ENCODE measurements around the gene TRIP6. TPM values are rescaled to one million over a fixed set of nuclear protein-coding genes. Genes with fewer than 3 reads are reported as not detected.
A peak's percentile ranks its signal among the peaks of the same experiment; 100 is the strongest.

The TRIP6 gene
- total RNA-seq, 1 donor from 2014 or later = 13.1 TPM

- Mint-ChIP-seq H3K4me1 (ENCODE audit: low read depth, unreplicated experiment) (peaks cover 10% of the 10 kb centered on the region), H3K9me3 (ENCODE audit: unreplicated experiment) (peaks cover 11% of the 10 kb centered on the region), H3K27me3 (ENCODE audit: unreplicated experiment) (peaks cover 14% of the 10 kb centered on the region), H3K27ac (ENCODE audit: unreplicated experiment) (no peak overlapping the region), H3K36me3 (ENCODE audit: unreplicated experiment) (no peaks in the 10 kb centered on the region), H3K4me3 (ENCODE audit: unreplicated experiment) (no peak overlapping the region)
- TF ChIP-seq CTCF (IDR thresholded peaks at IDR 0.05; ENCODE audit: partially characterized antibody, unreplicated experiment) = no peak
- no peak for DNase-seq
These were observed 44.7 kb upstream of the TRIP6 start for GRCh38 chr7:100822236-100823139.

- no peak overlapping the region for H3K27ac Mint-ChIP-seq (ENCODE audit: unreplicated experiment)
- H3K36me3 Mint-ChIP-seq (ENCODE audit: unreplicated experiment) = no peaks in the 10 kb centered on the region
- no peak for DNase-seq
- peak overlapping the region; percentile 12 for H3K4me3 Mint-ChIP-seq (ENCODE audit: unreplicated experiment)
- TF ChIP-seq CTCF (IDR thresholded peaks at IDR 0.05; ENCODE audit: partially characterized antibody, unreplicated experiment) = no peak
- peaks cover 10% of the 10 kb centered on the region for H3K4me1 Mint-ChIP-seq (ENCODE audit: low read depth, unreplicated experiment)
- H3K9me3 Mint-ChIP-seq (ENCODE audit: unreplicated experiment) = peaks cover 13% of the 10 kb centered on the region
- H3K27me3 Mint-ChIP-seq (ENCODE audit: unreplicated experiment) = peaks cover 18% of the 10 kb centered on the region
These were observed 44.1 kb upstream of the TRIP6 start for GRCh38 chr7:100823140-100823525.

GRCh38 chr7:100823534-100823933 is 43.7 kb upstream of the TRIP6 start:
- no peak for DNase-seq
- no peak for TF ChIP-seq CTCF (IDR thresholded peaks at IDR 0.05; ENCODE audit: partially characterized antibody, unreplicated experiment)
- H3K27ac Mint-ChIP-seq (ENCODE audit: unreplicated experiment) = no peak overlapping the region
- peaks cover 10% of the 10 kb centered on the region for H3K4me1 Mint-ChIP-seq (ENCODE audit: low read depth, unreplicated experiment)
- peaks cover 19% of the 10 kb centered on the region for H3K27me3 Mint-ChIP-seq (ENCODE audit: unreplicated experiment)
- no peaks in the 10 kb centered on the region for H3K36me3 Mint-ChIP-seq (ENCODE audit: unreplicated experiment)
- H3K9me3 Mint-ChIP-seq (ENCODE audit: unreplicated experiment) = peaks cover 13% of the 10 kb centered on the region
- no peak overlapping the region for H3K4me3 Mint-ChIP-seq (ENCODE audit: unreplicated experiment)

- peaks cover 22% of the 10 kb centered on the region for H3K27me3 Mint-ChIP-seq (ENCODE audit: unreplicated experiment)
- no peak for TF ChIP-seq CTCF (IDR thresholded peaks at IDR 0.05; ENCODE audit: partially characterized antibody, unreplicated experiment)
- peaks cover 10% of the 10 kb centered on the region for H3K4me1 Mint-ChIP-seq (ENCODE audit: low read depth, unreplicated experiment)
- no peak for DNase-seq
- H3K9me3 Mint-ChIP-seq (ENCODE audit: unreplicated experiment) = peaks cover 11% of the 10 kb centered on the region
- H3K4me3 Mint-ChIP-seq (ENCODE audit: unreplicated experiment) = no peak overlapping the region
- H3K36me3 Mint-ChIP-seq (ENCODE audit: unreplicated experiment) = no peaks in the 10 kb centered on the region
- no peak overlapping the region for H3K27ac Mint-ChIP-seq (ENCODE audit: unreplicated experiment)
These were observed 42.5 kb upstream of the TRIP6 start for GRCh38 chr7:100824499-100825214.

Data from glutamatergic neuron (in vitro differentiated cells).